HFF-Myc (cell line): ENCODE measurements around the gene PCYT2.

Source experiments
- DNase-seq: peaks from one replicate; pipeline ENCODE4 v3.0.0-alpha.2; 2011; ENCODE audit warnings: low read depth; ENCODE audit errors: extremely low read depth
- H3K4me3 ChIP-seq: replicated peaks from 2 replicates; pipeline ENCODE4 v1.5.1; 2011; ENCODE audit warnings: low read depth, mild to moderate bottlenecking, control low read depth, low read length
- CTCF ChIP-seq: IDR thresholded peaks from 2 replicates; pipeline ENCODE4 v1.5.1; 2012; ENCODE audit warnings: mild to moderate bottlenecking, low read depth, low read length, control low read depth; ENCODE audit errors: missing control alignments

Gene PCYT2

GRCh38 chr17:81929253-81930141, 18.3 kb upstream of the PCYT2 start:
- no peak for DNase-seq
- TF ChIP-seq CTCF: no peak
- peak overlapping the region; percentile 62 for H3K4me3 ChIP-seq

GRCh38 chr17:81928544-81929252, 17.5 kb upstream of the PCYT2 start:
- no peak for DNase-seq
- peak overlapping the region; percentile 62 for H3K4me3 ChIP-seq
- no peak for TF ChIP-seq CTCF

- peak; percentile 60 for DNase-seq
- peak within 1 kb of the TSS; percentile 62 for H3K4me3 ChIP-seq
- peak; percentile 20 for TF ChIP-seq CTCF
Observed at GRCh38 chr17:81927653-81928543, 16.7 kb upstream of the PCYT2 start, which contains the start of gene MAFG. Gene MAFG (minus strand): TSS chr17:81927735. CDS start chr17:81923185, 4,550 bp downstream.

GRCh38 chr17:81927152-81927652, 16.0 kb upstream of the PCYT2 start:
- peak overlapping the region; percentile 62 for H3K4me3 ChIP-seq
- TF ChIP-seq CTCF: no peak
- DNase-seq: no peak

GRCh38 chr17:81926451-81927151, 15.4 kb upstream of the PCYT2 start:
- no peak for TF ChIP-seq CTCF
- H3K4me3 ChIP-seq: peak overlapping the region; percentile 54
- no peak for DNase-seq
